MCF 10A (cell line): ENCODE results near the gene ST8SIA1. TPM values are rescaled to one million over a fixed set of nuclear protein-coding genes. Genes with fewer than 3 reads are reported as not detected.

Experiments
- BruUV-seq: library from RNA; stranded (reverse); fragments of 400-500 nt; replicated peaks from 2 replicates; lab custom pipeline; 2021; lab: Mats Ljungman, UMichigan
- CTCF ChIA-PET: fragments of 300-600 bp; sonication (Branson Sonifier 250); formaldehyde crosslinking; extraction: SDS; loops from one replicate; lab custom pipeline; 2021; ENCODE audit warnings: antibody characterized with exemption, inconsistent platforms; lab: Yijun Ruan, JAX
- POLR2A ChIA-PET: fragments of 300-600, 350-650 bp; sonication (Branson Sonifier 250); formaldehyde crosslinking; extraction: SDS; loops from one replicate; lab custom pipeline; 2020; ENCODE audit warnings: antibody characterized with exemption, inconsistent platforms; lab: Yijun Ruan, JAX
- DNase-seq: peaks from one replicate; pipeline ENCODE4 v3.0.0-alpha.2; 2018; ENCODE audit not compliant: unreplicated experiment
- H3K27ac Mint-ChIP-seq: one replicate; pipeline ENCODE4 v1.8.0; 2022; ENCODE audit warnings: mild to moderate bottlenecking, low read depth, mixed read lengths; ENCODE audit not compliant: unreplicated experiment
- H3K27me3 Mint-ChIP-seq: one replicate; pipeline ENCODE4 v1.8.0; 2022; ENCODE audit warnings: mixed read lengths; ENCODE audit not compliant: insufficient read depth, unreplicated experiment
- H3K36me3 Mint-ChIP-seq: one replicate; pipeline ENCODE4 v1.8.0; 2022; ENCODE audit warnings: mild to moderate bottlenecking, moderate library complexity, mixed read lengths; ENCODE audit not compliant: insufficient read depth, unreplicated experiment
- H3K4me1 Mint-ChIP-seq: one replicate; pipeline ENCODE4 v1.8.0; 2022; ENCODE audit warnings: mixed read lengths; ENCODE audit not compliant: insufficient read depth, unreplicated experiment
- H3K4me3 Mint-ChIP-seq: one replicate; pipeline ENCODE4 v1.8.0; 2022; ENCODE audit warnings: mild to moderate bottlenecking, moderate library complexity, mixed read lengths; ENCODE audit not compliant: unreplicated experiment
- H3K9me3 Mint-ChIP-seq: one replicate; pipeline ENCODE4 v1.8.0; 2022; ENCODE audit warnings: mixed read lengths; ENCODE audit not compliant: unreplicated experiment
- intact Hi-C: fragments of 100-400 bp; cut with micrococcal nuclease; formaldehyde crosslinking; loops from 2 replicates; pipeline ENCODE4 v1.14.1; 2022
- total RNA-seq: library from RNA; stranded (reverse); gene quantifications from 2 replicates; pipeline ENCODE4 v1.2.3, GENCODE V29; 2022
- TF ChIP-seq, protein P1 (sequence below): fragments of 200-600 bp; IDR thresholded peaks from one replicate; pipeline ENCODE4 v1.8.0; 2022; ENCODE audit warnings: antibody characterized with exemption, mild to moderate bottlenecking; ENCODE audit not compliant: unreplicated experiment

Gene ST8SIA1
- total RNA-seq, 1 experiment from 2014 or later = 3.8 TPM

DNA sequence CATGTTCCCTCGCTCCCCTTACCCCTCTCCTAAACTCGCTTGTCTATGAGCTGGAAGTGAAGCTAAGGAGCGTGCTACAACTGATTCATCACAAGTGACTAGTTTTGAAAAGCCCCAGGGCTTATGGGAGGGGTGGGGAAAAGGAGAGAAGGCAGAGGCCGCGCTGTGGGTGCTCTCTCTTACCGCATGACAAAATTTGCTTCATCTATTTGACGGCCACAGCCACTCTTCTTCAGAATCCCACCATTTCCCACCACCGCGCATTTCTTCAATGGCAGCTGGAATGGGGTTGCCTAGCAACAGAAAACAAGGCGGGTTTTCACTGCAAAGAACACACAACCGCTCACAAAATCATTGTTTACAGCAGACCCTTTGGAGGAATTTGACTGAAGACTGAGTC, 79.4 kb downstream of the ST8SIA1 start:
- peak; percentile 63 for DNase-seq
- POLR2A ChIA-PET = interaction anchor here (1.0 to 1.3 kb wide), 3 partner anchors 9 to 22 kb away, joined by 3 read pairs; no protein-coding TSS in a partner anchor
- intact Hi-C loops = no loop called here
- CTCF ChIA-PET = interaction anchor here (1.0 to 1.1 kb wide), 2 partner anchors 20 to 236 kb away, joined by 3 to 6 read pairs; no protein-coding TSS in a partner anchor
- TF ChIP-seq, protein P1, sequence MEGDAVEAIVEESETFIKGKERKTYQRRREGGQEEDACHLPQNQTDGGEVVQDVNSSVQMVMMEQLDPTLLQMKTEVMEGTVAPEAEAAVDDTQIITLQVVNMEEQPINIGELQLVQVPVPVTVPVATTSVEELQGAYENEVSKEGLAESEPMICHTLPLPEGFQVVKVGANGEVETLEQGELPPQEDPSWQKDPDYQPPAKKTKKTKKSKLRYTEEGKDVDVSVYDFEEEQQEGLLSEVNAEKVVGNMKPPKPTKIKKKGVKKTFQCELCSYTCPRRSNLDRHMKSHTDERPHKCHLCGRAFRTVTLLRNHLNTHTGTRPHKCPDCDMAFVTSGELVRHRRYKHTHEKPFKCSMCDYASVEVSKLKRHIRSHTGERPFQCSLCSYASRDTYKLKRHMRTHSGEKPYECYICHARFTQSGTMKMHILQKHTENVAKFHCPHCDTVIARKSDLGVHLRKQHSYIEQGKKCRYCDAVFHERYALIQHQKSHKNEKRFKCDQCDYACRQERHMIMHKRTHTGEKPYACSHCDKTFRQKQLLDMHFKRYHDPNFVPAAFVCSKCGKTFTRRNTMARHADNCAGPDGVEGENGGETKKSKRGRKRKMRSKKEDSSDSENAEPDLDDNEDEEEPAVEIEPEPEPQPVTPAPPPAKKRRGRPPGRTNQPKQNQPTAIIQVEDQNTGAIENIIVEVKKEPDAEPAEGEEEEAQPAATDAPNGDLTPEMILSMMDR = no peak
- Mint-ChIP-seq H3K27ac (no peak overlapping the region), H3K9me3 (no peaks in the 10 kb centered on the region), H3K4me3 (no peak overlapping the region), H3K27me3 (no peaks in the 10 kb centered on the region), H3K36me3 (peaks cover 7% of the 10 kb centered on the region), H3K4me1 (no peaks in the 10 kb centered on the region)
- no TSS peak for BruUV-seq

DNA sequence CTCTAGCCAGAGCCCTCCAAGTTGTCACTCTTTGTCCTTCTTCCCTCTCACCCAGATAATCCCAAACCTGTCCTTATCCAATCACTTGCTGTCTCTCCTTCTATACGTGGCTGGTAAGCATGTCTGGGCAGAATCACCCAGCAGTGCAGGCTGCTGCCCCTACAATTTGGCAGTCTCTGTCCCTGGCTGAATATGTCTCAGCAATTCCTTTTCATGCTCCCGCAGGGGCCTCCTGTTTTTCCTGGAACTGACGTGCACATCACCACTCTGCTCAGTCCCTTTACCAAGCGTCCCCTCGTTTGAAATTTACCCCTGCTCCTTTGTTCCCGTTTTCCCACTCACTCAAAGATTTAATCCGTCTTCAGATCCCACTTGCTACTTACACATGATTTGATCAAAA, 80.0 kb downstream of the ST8SIA1 start:
- Mint-ChIP-seq H3K9me3 (no peaks in the 10 kb centered on the region), H3K27me3 (no peaks in the 10 kb centered on the region), H3K4me1 (no peaks in the 10 kb centered on the region), H3K36me3 (peaks cover 7% of the 10 kb centered on the region), H3K4me3 (no peak overlapping the region), H3K27ac (no peak overlapping the region)
- DNase-seq = no peak
- intact Hi-C loops = no loop called here
- CTCF ChIA-PET = interaction anchor here (1.1 kb wide), 1 partner anchor 21 kb away, joined by 6 read pairs; no protein-coding TSS in a partner anchor
- POLR2A ChIA-PET = interaction anchor here (1.2 kb wide), 1 partner anchor 8 kb away, joined by 3 read pairs; no protein-coding TSS in a partner anchor
- TF ChIP-seq, protein P1 = no peak
- no TSS peak for BruUV-seq

DNA sequence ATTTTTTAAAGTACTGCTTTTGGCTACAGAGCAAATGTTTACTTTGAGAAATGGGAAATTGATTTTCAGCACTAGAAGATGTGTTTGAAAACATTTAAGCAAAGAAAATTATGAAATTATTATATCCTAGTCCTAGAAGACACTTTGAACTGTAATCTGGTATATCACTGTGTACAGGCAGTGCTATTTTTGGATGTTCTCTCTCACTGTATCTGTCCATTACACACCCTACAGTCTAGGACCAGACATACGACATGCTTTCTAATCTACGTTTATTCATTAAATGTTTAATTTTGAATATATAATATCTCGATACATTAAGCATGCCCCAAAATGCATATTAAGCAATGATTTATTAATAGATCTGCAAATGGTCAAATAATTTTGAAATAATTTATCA, 82.5 kb downstream of the ST8SIA1 start:
- TF ChIP-seq, protein P1 = no peak
- H3K4me1 Mint-ChIP-seq = no peaks in the 10 kb centered on the region
- intact Hi-C loops = no loop called here
- H3K36me3 Mint-ChIP-seq = no peaks in the 10 kb centered on the region
- no peaks in the 10 kb centered on the region for H3K27me3 Mint-ChIP-seq
- no peak overlapping the region for H3K4me3 Mint-ChIP-seq
- H3K9me3 Mint-ChIP-seq = no peaks in the 10 kb centered on the region
- H3K27ac Mint-ChIP-seq = no peak overlapping the region
- POLR2A ChIA-PET = no interaction called here
- no peak for DNase-seq
- CTCF ChIA-PET = no interaction called here
- BruUV-seq = no TSS peak

DNA sequence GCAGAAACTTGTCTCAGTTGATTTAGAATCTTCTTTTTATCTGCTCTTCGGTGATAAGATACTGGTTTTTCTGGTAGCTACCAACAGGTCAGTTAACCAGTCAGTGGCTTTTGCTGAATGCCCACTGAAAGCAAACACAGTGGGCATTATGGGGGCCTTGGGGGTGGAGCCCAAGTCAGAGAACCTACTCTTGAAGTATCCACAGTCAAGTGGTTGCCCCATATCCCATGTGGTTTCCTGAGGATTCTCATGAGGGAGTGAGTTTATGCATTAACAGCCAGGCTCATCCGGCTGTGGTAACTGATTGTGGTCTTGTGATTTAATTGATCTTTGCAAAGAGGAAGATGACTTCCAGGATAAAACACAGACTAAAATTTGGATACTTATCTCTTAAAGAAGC, 83.7 kb downstream of the ST8SIA1 start:
- Mint-ChIP-seq H3K4me3 (no peak overlapping the region), H3K9me3 (no peaks in the 10 kb centered on the region), H3K4me1 (no peaks in the 10 kb centered on the region), H3K27me3 (no peaks in the 10 kb centered on the region), H3K36me3 (no peaks in the 10 kb centered on the region), H3K27ac (no peak overlapping the region)
- ChIA-PET POLR2A (no interaction called here), CTCF (interaction anchor here (0.7 kb wide), 1 partner anchor 150 kb away, joined by 3 read pairs; no protein-coding TSS in a partner anchor)
- TF ChIP-seq, protein P1 = no peak
- DNase-seq = no peak
- BruUV-seq = no TSS peak
- intact Hi-C loops = no loop called here
